ENCODE measurements around the gene SPPL2B.

Gene SPPL2B

DNA sequence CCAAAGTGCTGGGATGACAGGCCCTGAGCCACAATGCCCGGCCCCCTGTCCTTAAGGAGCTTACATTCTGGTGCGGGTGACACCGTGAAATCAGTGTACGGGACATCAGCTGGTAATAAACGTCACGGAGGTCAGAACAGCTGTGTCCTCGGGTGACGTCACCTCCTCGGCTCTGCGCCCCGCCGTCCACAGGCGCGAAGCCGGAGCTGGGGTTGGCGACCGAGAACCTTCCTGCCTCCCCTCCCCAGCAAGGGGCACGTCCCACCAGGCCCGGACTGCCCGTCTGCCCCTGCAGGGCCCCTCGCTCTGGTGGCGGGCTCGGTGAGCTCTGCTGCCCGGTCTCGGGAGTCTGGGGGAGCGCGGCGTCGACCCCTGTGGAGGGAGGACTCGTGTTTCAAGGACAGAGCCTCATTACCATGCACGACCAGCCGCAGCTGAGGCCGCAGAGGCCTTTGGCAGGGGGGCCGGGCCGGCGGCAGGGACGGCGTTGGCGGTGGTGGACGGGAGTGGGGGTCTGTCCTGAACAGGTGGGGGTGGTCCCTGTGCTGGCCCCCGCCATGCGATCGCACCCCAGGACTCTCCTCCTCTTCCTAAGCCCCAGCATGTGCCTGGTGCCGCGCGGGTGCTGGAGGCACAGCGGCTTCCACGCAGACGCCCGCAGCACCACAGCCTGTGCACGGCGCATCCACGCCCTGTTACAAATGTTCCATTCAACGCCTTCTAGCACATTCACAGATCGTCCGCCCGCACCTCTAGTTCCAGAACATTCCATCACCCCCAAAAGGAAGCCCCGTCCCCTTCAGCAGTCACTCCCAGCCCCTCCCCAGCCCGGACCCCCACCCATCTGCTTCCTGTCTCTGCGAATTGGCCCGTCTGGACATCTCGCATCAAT, 25.9 kb upstream of the SPPL2B start:
- DNase-seq: no peak

- DNase-seq: no peak
Measured at GRCh38 chr19:2303211-2303798, 25.2 kb upstream of the SPPL2B start.

- DNase-seq: no peak
Measured at GRCh38 chr19:2305452-2306280, 22.8 kb upstream of the SPPL2B start.

GRCh38 chr19:2306281-2306806, 22.1 kb upstream of the SPPL2B start:
- DNase-seq: no peak

- no peak for DNase-seq
Measured at GRCh38 chr19:2306971-2307370, 21.5 kb upstream of the SPPL2B start.

DNA sequence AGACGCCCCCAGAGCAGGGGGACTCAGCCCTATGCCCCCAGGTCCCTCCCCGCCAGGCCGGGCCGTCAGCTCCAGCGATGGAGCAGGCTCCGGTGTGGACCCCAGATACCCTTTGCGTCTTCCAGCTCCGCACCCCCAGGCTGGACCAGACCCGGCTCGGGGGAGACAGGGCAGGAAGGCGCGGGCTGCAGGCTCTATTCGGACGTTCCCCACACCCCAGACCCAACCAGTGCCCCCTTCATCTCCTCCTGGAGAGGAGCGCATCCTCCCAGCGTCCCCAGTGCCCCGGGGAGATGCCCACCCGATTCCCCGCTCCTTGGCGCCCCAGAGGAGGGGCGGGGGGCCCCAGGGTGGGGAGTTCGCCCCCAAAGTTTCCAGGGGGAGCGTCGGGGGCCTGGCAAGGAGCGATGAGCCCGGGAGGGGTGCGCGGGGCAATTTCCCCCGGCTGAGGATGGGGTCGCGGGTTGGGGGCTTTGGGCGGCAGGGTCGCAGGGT, 20.9 kb upstream of the SPPL2B start:
- no peak for DNase-seq

DNA sequence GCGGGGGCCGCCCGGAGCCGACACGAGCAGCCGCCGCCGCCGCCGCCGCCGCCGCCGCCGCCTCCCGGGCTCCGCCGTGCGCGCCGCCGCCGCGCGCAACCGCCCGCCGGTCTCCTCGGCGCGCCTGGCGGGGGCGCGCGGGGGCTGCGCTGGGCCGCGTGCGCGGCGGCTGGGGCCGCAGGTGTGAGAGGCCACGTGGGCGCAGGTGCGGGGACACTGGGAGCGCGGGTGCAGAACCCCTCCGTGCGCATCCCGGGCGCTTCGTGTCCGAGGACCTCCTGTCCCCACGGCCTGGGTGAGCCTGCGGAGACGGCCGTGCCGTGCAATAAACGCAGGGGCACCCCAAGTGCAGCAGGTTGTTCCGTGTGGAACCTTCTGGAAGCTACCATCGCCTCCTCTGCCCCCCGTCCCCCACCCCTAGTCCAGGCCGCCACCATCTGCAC, 20.3 kb upstream of the SPPL2B start, which contains the start of gene LINGO3:
LINGO3 (minus strand) TSS at position 41 of the 443 bp plus-strand sequence. CDS start 16,378 bp downstream, outside the sequence.
- DNase-seq: no peak

- DNase-seq: peak; percentile 59
Measured at GRCh38 chr19:2309734-2310362, 18.6 kb upstream of the SPPL2B start.

DNA sequence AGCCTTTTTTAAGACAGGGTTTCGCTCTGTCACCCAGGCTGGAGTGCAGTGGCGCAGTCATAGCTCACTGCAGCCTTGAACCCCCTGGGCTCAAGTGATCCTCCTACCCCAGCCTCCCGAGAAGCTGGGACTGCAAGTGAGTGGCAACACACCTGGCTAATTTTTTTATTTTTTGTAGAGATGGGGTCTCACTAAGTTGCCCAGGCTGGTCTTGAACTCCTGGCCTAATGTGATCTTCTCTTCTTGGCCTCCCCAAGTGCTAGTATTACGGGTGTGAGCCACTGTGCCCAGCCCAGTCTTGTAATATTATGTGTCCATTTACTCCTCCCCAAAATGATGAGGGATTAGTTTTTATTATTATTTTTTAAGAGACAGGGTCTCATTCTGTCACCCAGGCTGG, 17.4 kb upstream of the SPPL2B start:
- DNase-seq: no peak

DNA sequence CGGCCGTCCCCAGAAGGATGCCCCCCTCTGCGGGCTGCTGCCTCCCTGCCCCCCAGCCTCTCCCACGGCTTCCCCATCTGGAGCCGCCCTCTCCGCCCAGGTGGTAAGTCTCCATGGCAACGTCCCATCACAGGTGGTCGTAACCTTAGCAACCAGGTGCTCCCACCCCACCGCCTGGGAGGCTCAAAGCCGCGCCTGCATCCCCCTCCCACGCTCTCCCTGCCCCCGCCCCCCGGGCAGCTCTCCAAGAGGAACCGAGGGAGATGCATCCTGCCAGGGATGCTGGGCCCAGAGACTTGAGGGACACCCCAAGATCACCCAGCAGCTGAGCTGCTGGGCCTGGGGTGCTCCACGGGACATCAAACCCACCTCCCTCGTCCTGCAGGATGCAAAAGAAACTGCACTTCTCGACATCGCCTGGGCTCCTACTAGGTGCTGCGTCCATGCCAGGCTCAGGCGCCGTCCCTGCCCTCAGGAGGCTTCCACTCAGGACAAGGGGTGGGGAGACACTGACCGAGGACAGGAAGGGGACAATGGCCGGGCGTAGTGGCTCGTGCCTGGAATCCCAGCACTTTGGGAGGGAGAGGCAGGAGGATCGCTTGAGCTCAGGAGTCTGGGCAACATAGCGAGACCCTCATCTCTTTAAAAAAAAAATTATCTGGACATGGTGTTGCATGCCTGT, 15.5 kb upstream of the SPPL2B start:
- DNase-seq: no peak

GRCh38 chr19:2315121-2315817, 13.2 kb upstream of the SPPL2B start:
- no peak for DNase-seq

- no peak for DNase-seq
Measured at GRCh38 chr19:2315818-2316353, 12.6 kb upstream of the SPPL2B start.

GRCh38 chr19:2317300-2317699, 11.2 kb upstream of the SPPL2B start:
- DNase-seq: no peak

GRCh38 chr19:2317756-2318155, 10.7 kb upstream of the SPPL2B start:
- no peak for DNase-seq

GRCh38 chr19:2318923-2319322, 9.6 kb upstream of the SPPL2B start:
- DNase-seq: no peak

DNA sequence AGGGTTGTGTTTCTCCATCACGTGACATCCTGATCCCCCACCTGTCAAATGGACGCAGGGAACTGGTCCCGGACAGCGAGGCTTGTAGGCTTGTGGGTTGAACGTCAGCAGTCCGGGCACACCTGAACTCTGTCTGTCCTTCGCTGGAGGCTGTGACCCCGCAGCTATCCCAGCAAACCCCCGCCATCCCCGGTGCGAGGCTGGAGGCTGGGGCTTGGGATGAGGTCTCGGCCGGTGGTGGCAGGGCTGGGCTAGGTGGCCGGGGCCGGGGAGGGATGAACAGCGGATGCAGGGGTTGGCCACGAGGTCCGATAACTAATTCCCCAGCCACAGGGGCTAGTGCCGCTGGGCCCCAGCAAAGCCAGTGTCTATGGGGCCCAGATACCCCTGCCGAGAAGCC, 8.9 kb upstream of the SPPL2B start:
- no peak for DNase-seq

- DNase-seq: no peak
Measured at GRCh38 chr19:2320049-2320448, 8.4 kb upstream of the SPPL2B start.

GRCh38 chr19:2320939-2321338, 7.5 kb upstream of the SPPL2B start:
- no peak for DNase-seq

GRCh38 chr19:2321565-2322283, 6.8 kb upstream of the SPPL2B start:
- no peak for DNase-seq

DNA sequence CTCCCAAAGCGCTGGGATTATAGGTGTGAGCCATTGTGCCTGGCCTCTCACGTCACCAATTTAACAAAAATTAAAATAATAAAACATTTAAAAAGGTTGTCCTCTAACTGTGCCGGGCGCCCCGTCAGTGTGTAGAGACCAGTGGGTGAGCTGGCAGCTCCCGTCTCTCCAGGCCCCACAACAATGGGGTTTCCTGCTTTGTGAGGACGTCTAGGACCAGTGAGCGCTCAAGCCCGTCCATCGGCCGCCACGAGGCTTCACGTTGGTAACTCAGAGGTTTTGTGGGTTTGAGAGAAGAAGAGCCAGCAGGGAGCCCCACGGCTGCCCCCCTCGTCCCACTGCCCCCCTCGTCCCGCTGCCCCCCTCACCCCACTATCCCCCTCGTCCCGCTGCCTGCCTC, 4.8 kb upstream of the SPPL2B start:
- no peak for DNase-seq
